Stomach (tissue), 4 donors: ENCODE data around the gene CALHM4.

ENCODE experiments used
- POLR2A ChIP-seq, 4 donors: fragments of 450-650 bp; IDR thresholded peaks; one replicate each; pipeline ENCODE4 v1.6.1; 2016; ENCODE audit warnings: antibody characterized with exemption in 4 of 4, control low read depth in 2 of 4, mild to moderate bottlenecking in 1 of 4, moderate library complexity in 1 of 4
- POLR2AphosphoS5 ChIP-seq, 3 donors: sonication (generic); formaldehyde crosslinking; IDR thresholded peaks; one replicate each; pipeline ENCODE4 v1.6.1; 2016; ENCODE audit warnings: antibody characterized with exemption in 3 of 3
- TF ChIP-seq, protein P1 (sequence below), 7 experiments: fragments of 450-650 bp in 4 of 7; fragments of 200-600 bp in 3 of 7; sonication (generic) in 3 of 7; IDR thresholded peaks; one replicate each; pipeline ENCODE4 v1.5.1; 2016 to 2019; ENCODE audit warnings: antibody characterized with exemption in 7 of 7, control low read depth in 2 of 7, mild to moderate bottlenecking in 1 of 7

DNA sequence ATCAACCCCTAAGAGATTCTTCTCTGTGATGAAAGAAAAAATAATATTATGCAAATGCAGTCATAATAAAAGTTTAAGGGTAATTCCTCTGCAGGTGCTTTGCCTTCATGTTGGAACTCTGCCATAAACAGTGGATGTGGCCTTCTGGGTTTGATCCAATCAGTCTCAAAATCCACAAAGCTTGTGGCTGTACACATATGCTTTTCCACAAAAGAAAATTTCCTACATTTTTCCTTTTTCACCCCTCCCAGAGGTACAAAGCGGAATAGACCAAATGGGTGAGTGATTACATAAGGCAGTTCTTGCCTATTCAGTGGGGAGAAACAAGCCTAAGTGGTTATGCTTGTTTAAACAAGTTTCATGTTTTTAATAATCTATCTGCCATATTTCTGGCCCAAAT is 25.4 kb upstream of the CALHM4 start:
- TF ChIP-seq, protein P1, sequence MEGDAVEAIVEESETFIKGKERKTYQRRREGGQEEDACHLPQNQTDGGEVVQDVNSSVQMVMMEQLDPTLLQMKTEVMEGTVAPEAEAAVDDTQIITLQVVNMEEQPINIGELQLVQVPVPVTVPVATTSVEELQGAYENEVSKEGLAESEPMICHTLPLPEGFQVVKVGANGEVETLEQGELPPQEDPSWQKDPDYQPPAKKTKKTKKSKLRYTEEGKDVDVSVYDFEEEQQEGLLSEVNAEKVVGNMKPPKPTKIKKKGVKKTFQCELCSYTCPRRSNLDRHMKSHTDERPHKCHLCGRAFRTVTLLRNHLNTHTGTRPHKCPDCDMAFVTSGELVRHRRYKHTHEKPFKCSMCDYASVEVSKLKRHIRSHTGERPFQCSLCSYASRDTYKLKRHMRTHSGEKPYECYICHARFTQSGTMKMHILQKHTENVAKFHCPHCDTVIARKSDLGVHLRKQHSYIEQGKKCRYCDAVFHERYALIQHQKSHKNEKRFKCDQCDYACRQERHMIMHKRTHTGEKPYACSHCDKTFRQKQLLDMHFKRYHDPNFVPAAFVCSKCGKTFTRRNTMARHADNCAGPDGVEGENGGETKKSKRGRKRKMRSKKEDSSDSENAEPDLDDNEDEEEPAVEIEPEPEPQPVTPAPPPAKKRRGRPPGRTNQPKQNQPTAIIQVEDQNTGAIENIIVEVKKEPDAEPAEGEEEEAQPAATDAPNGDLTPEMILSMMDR (IDR thresholded peaks at IDR 0.05) = no peak
- TF ChIP-seq POLR2AphosphoS5 (IDR thresholded peaks at IDR 0.05) (no peak), POLR2A (IDR thresholded peaks at IDR 0.05) (no peak)
